ENCODE data around the gene TRERF1.
A peak's percentile ranks its signal among the peaks of the same experiment; 100 is the strongest.
"Not testable (repeated sequence)": the region's sequence is repeated elsewhere in the genome, so short reads cannot be mapped to it uniquely, and the experiment has no call there.

TRERF1 gene

DNA sequence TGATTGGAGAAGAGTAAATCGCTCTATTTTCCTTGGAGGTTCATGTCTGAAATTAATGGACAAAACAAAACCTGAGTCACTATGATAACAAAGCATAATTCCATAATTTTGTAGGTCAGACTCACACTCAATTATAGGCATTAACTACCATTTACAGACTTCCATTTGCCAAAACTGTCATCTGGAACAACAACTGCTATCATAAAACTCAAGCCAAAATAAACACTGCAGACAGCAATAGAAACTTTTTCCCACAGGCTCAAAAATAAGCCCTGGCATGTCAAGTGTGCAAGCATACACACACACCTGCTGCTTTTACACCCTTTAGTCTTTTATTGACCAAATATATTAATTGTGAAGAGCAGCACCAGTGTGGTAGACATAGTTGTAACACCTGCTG lies 241.2 kb downstream of the TRERF1 start (continued):
- TF ChIP-seq SNAI2 (CRISPR knock-in tag; IDR thresholded peaks at IDR 0.05) (peak; percentile 99), BACH2 (CRISPR knock-in tag; IDR thresholded peaks at IDR 0.05; ENCODE audit: borderline replicate concordance) (peak; percentile 91; the same call in 1 of the 2 replicates), TOX (CRISPR knock-in tag; IDR thresholded peaks at IDR 0.05; ENCODE audit: borderline replicate concordance) (no peak), ESRRG (CRISPR knock-in tag; IDR thresholded peaks at IDR 0.05) (peak; percentile 92; the same call in 1 of the 2 replicates), ZNF70 (CRISPR knock-in tag; IDR thresholded peaks at IDR 0.05) (peak; percentile 31; the same call in 1 of the 2 replicates), CSDC2 (CRISPR knock-in tag; IDR thresholded peaks at IDR 0.05) (0 out of 2 replicates have a peak, but pooled peaks have one; percentile 40)
- TF ChIP-seq, protein P1, sequence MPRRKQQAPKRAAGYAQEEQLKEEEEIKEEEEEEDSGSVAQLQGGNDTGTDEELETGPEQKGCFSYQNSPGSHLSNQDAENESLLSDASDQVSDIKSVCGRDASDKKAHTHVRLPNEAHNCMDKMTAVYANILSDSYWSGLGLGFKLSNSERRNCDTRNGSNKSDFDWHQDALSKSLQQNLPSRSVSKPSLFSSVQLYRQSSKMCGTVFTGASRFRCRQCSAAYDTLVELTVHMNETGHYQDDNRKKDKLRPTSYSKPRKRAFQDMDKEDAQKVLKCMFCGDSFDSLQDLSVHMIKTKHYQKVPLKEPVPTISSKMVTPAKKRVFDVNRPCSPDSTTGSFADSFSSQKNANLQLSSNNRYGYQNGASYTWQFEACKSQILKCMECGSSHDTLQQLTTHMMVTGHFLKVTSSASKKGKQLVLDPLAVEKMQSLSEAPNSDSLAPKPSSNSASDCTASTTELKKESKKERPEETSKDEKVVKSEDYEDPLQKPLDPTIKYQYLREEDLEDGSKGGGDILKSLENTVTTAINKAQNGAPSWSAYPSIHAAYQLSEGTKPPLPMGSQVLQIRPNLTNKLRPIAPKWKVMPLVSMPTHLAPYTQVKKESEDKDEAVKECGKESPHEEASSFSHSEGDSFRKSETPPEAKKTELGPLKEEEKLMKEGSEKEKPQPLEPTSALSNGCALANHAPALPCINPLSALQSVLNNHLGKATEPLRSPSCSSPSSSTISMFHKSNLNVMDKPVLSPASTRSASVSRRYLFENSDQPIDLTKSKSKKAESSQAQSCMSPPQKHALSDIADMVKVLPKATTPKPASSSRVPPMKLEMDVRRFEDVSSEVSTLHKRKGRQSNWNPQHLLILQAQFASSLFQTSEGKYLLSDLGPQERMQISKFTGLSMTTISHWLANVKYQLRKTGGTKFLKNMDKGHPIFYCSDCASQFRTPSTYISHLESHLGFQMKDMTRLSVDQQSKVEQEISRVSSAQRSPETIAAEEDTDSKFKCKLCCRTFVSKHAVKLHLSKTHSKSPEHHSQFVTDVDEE (CRISPR knock-in tag; IDR thresholded peaks at IDR 0.05): peak; percentile 90

DNA sequence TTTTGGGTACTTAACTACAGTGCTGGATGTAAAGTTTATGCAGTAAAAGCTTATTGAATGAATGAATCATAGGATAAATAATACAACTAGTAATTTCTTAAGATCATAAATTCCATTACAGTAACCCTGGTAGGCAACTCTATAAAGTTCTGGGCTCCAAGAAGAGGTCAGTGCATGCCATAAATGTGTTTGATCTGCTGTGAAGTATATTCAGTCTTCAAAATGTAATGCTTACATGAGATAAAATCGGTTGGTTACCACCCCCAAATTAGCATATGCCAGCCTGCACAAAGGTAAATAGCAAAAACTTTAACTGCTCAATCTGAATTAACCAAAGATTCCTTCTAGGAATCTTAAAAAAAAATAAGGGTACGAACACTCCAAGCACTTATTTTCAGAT lies 244.2 kb downstream of the TRERF1 start:
- ATAC-seq: not testable (repeated sequence)

DNA sequence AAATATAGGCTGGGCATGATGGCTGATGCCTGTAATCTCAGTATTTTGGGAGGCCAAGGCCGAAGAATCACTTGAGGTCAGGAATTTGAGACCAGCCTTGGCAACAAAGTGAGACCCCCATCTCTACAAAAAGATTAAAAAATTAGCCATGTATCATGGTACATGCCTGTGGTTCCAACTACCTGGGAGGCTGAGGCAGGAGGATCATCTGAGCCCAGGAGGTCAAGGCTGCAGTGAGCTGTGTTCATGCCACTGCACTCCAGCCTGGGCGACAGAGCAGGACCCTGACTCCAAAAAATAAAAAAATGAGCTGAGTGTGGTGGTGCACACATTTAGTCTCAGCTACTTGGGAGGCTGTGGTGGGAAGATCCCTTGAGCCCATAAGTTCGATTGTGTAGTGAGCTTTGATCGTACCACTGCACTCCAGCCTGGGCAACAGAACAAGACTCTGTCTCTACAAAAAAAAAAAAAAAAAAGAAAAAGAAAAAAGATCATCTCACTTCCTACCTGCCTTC lies 246.9 kb downstream of the TRERF1 start:
- ATAC-seq: no peak

DNA sequence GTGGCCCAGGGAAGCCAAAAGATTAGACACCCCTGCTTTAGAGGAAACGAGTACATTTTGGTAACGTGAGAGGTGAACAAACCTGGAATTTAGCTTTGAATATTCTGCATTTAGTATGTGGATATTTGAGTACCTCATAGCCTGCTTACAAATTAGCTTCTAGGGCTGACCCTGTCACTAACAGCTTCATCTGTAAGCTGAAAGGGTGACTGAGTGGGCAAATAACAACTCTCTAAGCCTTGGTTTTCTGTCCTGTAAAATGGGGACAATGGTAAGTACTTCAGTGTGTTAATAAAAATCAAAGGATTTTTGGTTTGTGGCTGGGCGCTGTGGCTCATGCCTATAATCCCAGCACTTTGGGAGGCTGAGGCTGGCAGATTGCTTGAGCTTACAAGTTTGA lies 248.5 kb downstream of the TRERF1 start:
- no peak for ATAC-seq
- TF ChIP-seq TCF4 (CRISPR knock-in tag; IDR thresholded peaks at IDR 0.05; ENCODE audit: borderline replicate concordance): no peak
- no peak for TF ChIP-seq ISL1 (CRISPR knock-in tag; IDR thresholded peaks at IDR 0.05)
- TF ChIP-seq ZNF8 (CRISPR knock-in tag; IDR thresholded peaks at IDR 0.05): no peak
- TF ChIP-seq ZNF70 (CRISPR knock-in tag; IDR thresholded peaks at IDR 0.05): no peak
- TF ChIP-seq, protein P2, sequence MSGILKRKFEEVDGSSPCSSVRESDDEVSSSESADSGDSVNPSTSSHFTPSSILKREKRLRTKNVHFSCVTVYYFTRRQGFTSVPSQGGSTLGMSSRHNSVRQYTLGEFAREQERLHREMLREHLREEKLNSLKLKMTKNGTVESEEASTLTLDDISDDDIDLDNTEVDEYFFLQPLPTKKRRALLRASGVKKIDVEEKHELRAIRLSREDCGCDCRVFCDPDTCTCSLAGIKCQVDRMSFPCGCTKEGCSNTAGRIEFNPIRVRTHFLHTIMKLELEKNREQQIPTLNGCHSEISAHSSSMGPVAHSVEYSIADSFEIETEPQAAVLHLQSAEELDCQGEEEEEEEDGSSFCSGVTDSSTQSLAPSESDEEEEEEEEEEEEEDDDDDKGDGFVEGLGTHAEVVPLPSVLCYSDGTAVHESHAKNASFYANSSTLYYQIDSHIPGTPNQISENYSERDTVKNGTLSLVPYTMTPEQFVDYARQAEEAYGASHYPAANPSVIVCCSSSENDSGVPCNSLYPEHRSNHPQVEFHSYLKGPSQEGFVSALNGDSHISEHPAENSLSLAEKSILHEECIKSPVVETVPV (CRISPR knock-in tag; IDR thresholded peaks at IDR 0.05): no peak
- TF ChIP-seq BACH2 (CRISPR knock-in tag; IDR thresholded peaks at IDR 0.05; ENCODE audit: borderline replicate concordance): no peak
- no peak for TF ChIP-seq ESRRG (CRISPR knock-in tag; IDR thresholded peaks at IDR 0.05)
- TF ChIP-seq TOX (CRISPR knock-in tag; IDR thresholded peaks at IDR 0.05; ENCODE audit: borderline replicate concordance): no peak
- TF ChIP-seq CSDC2 (CRISPR knock-in tag; IDR thresholded peaks at IDR 0.05): no peak
- no peak for TF ChIP-seq ARNTL (CRISPR knock-in tag; IDR thresholded peaks at IDR 0.05; ENCODE audit: borderline replicate concordance, low read depth)
- no peak for TF ChIP-seq ZFP30 (CRISPR knock-in tag; IDR thresholded peaks at IDR 0.05)
- TF ChIP-seq, protein P3, sequence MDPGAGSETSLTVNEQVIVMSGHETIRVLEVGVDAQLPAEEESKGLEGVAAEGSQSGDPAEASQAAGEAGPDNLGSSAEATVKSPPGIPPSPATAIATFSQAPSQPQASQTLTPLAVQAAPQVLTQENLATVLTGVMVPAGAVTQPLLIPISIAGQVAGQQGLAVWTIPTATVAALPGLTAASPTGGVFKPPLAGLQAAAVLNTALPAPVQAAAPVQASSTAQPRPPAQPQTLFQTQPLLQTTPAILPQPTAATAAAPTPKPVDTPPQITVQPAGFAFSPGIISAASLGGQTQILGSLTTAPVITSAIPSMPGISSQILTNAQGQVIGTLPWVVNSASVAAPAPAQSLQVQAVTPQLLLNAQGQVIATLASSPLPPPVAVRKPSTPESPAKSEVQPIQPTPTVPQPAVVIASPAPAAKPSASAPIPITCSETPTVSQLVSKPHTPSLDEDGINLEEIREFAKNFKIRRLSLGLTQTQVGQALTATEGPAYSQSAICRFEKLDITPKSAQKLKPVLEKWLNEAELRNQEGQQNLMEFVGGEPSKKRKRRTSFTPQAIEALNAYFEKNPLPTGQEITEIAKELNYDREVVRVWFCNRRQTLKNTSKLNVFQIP (CRISPR knock-in tag; IDR thresholded peaks at IDR 0.05; ENCODE audit: borderline replicate concordance, low read depth): no peak
- TF ChIP-seq RARB (CRISPR knock-in tag; IDR thresholded peaks at IDR 0.05): no peak
- no peak for TF ChIP-seq GLIS3 (CRISPR knock-in tag; IDR thresholded peaks at IDR 0.05)
- TF ChIP-seq OSR1 (CRISPR knock-in tag; IDR thresholded peaks at IDR 0.05): no peak
- TF ChIP-seq, protein P4, sequence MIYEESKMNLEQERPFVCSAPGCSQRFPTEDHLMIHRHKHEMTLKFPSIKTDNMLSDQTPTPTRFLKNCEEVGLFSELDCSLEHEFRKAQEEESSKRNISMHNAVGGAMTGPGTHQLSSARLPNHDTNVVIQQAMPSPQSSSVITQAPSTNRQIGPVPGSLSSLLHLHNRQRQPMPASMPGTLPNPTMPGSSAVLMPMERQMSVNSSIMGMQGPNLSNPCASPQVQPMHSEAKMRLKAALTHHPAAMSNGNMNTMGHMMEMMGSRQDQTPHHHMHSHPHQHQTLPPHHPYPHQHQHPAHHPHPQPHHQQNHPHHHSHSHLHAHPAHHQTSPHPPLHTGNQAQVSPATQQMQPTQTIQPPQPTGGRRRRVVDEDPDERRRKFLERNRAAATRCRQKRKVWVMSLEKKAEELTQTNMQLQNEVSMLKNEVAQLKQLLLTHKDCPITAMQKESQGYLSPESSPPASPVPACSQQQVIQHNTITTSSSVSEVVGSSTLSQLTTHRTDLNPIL (CRISPR knock-in tag; IDR thresholded peaks at IDR 0.05; ENCODE audit: low read depth): no peak
- TF ChIP-seq ZFP3 (CRISPR knock-in tag; IDR thresholded peaks at IDR 0.05): no peak

More for the DNA sequence above, 246.9 kb downstream of the TRERF1 start:
- TF ChIP-seq ARNTL (CRISPR knock-in tag; IDR thresholded peaks at IDR 0.05; ENCODE audit: borderline replicate concordance, low read depth) (no peak), ESRRG (CRISPR knock-in tag; IDR thresholded peaks at IDR 0.05) (no peak), ZNF565 (CRISPR knock-in tag; conservative IDR thresholded peaks at IDR 0.05; ENCODE audit: low read depth) (no peak), TOX (CRISPR knock-in tag; IDR thresholded peaks at IDR 0.05; ENCODE audit: borderline replicate concordance) (no peak)
- TF ChIP-seq, protein P1 (CRISPR knock-in tag; IDR thresholded peaks at IDR 0.05): no peak
- TF ChIP-seq, protein P5, sequence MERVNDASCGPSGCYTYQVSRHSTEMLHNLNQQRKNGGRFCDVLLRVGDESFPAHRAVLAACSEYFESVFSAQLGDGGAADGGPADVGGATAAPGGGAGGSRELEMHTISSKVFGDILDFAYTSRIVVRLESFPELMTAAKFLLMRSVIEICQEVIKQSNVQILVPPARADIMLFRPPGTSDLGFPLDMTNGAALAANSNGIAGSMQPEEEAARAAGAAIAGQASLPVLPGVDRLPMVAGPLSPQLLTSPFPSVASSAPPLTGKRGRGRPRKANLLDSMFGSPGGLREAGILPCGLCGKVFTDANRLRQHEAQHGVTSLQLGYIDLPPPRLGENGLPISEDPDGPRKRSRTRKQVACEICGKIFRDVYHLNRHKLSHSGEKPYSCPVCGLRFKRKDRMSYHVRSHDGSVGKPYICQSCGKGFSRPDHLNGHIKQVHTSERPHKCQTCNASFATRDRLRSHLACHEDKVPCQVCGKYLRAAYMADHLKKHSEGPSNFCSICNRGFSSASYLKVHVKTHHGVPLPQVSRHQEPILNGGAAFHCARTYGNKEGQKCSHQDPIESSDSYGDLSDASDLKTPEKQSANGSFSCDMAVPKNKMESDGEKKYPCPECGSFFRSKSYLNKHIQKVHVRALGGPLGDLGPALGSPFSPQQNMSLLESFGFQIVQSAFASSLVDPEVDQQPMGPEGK (CRISPR knock-in tag; IDR thresholded peaks at IDR 0.05; ENCODE audit: borderline replicate concordance): no peak
